SK-N-SH (cell line): ENCODE results near the gene RYR3. TPM values are rescaled to one million over a fixed set of nuclear protein-coding genes. Genes with fewer than 3 reads are reported as not detected.

Experiments used
- CTCF ChIA-PET: fragments of 300-600, 350-600 bp; formaldehyde crosslinking; extraction: SDS; loops from one replicate; lab custom pipeline; 2021; lab: Yijun Ruan, JAX
- POLR2A ChIA-PET: fragments of 350-600 bp; sonication (Branson Sonifier 250); formaldehyde crosslinking; extraction: SDS; loops from one replicate; lab custom pipeline; 2020; ENCODE audit warnings: antibody characterized with exemption, inconsistent platforms; lab: Yijun Ruan, JAX
- DNase-seq: peaks from one replicate; pipeline ENCODE4 v3.0.0; 2012
- H2AFZ ChIP-seq: fragments of 200-600 bp; sonication (generic); 2 replicates; pipeline ENCODE4 v1.8.1; 2016; ENCODE audit warnings: antibody characterized with exemption, mild to moderate bottlenecking, low read depth
- H3F3A ChIP-seq: fragments of 200-600 bp; sonication (generic); replicated peaks from 2 replicates; pipeline ENCODE3; 2016; ENCODE audit warnings: antibody characterized with exemption, mild to moderate bottlenecking; ENCODE audit not compliant: insufficient read depth
- H3K27ac ChIP-seq, 2 experiments: fragments of 200-500 bp in 1 of 2; fragments of 200-600 bp in 1 of 2; sonication (Bioruptor generic) in 1 of 2; sonication (generic), shearing (Covaris generic) in 1 of 2; 2 replicates each; pipeline versions ENCODE4 v1.5.1 to v1.6.1; 2014 to 2016; ENCODE audit warnings: low read depth in 2 of 2, inconsistent platforms in 1 of 2, low read length in 1 of 2, mild to moderate bottlenecking in 1 of 2, mixed read lengths in 1 of 2
- H3K27me3 ChIP-seq: fragments of 200-600 bp; sonication (generic), shearing (Covaris generic); 2 replicates; pipeline ENCODE4 v1.6.1; 2016; ENCODE audit warnings: mixed run types; ENCODE audit not compliant: insufficient read depth
- H3K36me3 ChIP-seq, 2 experiments: fragments of 200-500 bp in 1 of 2; fragments of 200-600 bp in 1 of 2; sonication (Bioruptor generic) in 1 of 2; sonication (generic) in 1 of 2; replicated peaks in 1 of 2; 2 replicates each; pipeline versions ENCODE3 to v1.5.1; 2014 to 2016; ENCODE audit warnings: low read length in 1 of 2, mild to moderate bottlenecking in 1 of 2; ENCODE audit not compliant: insufficient read depth in 2 of 2, control insufficient read depth in 1 of 2
- H3K4me1 ChIP-seq, 2 experiments: fragments of 200-500 bp in 1 of 2; fragments of 200-600 bp in 1 of 2; sonication (Bioruptor generic) in 1 of 2; sonication (generic), shearing (Covaris generic) in 1 of 2; 2 replicates each; pipeline versions ENCODE4 v1.5.1 to v1.6.1; 2014 to 2016; ENCODE audit warnings: low read depth in 1 of 2, low read length in 1 of 2, mixed run types in 1 of 2; ENCODE audit not compliant: insufficient read depth in 2 of 2, control insufficient read depth in 1 of 2
- H3K4me2 ChIP-seq: fragments of 200-600 bp; sonication (generic), shearing (Covaris generic); 2 replicates; pipeline ENCODE4 v1.6.1; 2017; ENCODE audit warnings: mixed run types
- H3K4me3 ChIP-seq, 2 experiments: fragments of 200-500 bp in 1 of 2; fragments of 200-600 bp in 1 of 2; sonication (Bioruptor generic) in 1 of 2; sonication (generic), shearing (Covaris generic) in 1 of 2; 2 replicates each; pipeline versions ENCODE4 v1.5.1 to v1.8.1; 2014 to 2016; ENCODE audit warnings: low read depth in 2 of 2, inconsistent platforms in 1 of 2, low read length in 1 of 2, mild to moderate bottlenecking in 1 of 2, mixed read lengths in 1 of 2, moderate library complexity in 1 of 2
- H3K79me2 ChIP-seq: fragments of 200-600 bp; sonication (generic); 2 replicates; pipeline ENCODE4 v1.8.1; 2017; ENCODE audit warnings: mild to moderate bottlenecking; ENCODE audit not compliant: insufficient read depth
- H3K9ac ChIP-seq: fragments of 200-600 bp; sonication (generic); 2 replicates; pipeline ENCODE4 v1.6.1; 2017; ENCODE audit warnings: mixed run types
- H3K9me2 ChIP-seq: fragments of 200-600 bp; sonication (generic); 2 replicates; pipeline ENCODE4 v1.6.1; 2017; ENCODE audit warnings: mixed run types
- H3K9me3 ChIP-seq: fragments of 200-600 bp; sonication (generic); 2 replicates; pipeline ENCODE4 v1.6.1; 2017; ENCODE audit warnings: mixed run types, mild to moderate bottlenecking, moderate library complexity
- H4K20me1 ChIP-seq: fragments of 200-600 bp; sonication (generic); 2 replicates; pipeline ENCODE4 v1.6.1; 2017; ENCODE audit warnings: mild to moderate bottlenecking, mixed run types; ENCODE audit not compliant: insufficient read depth
- FOSL2 ChIP-seq: IDR thresholded peaks from 2 replicates; pipeline ENCODE4 v1.4.0; 2012; ENCODE audit warnings: low read depth, mild to moderate bottlenecking, moderate library complexity, borderline replicate concordance
- FOXM1 ChIP-seq: IDR thresholded peaks from 2 replicates; pipeline ENCODE4 v1.4.0; 2012; ENCODE audit warnings: low read depth, mild to moderate bottlenecking
- GABPA ChIP-seq: IDR thresholded peaks from 2 replicates; pipeline ENCODE4 v1.4.0; 2012; ENCODE audit warnings: low read depth, mild to moderate bottlenecking
- JUND ChIP-seq: IDR thresholded peaks from 2 replicates; pipeline ENCODE4 v1.4.0; 2012
- NRF1 ChIP-seq: IDR thresholded peaks from 2 replicates; pipeline ENCODE4 v1.6.1; 2012; ENCODE audit warnings: low read depth, mild to moderate bottlenecking, low read length
- RCOR1 ChIP-seq: fragments of 150-350 bp; IDR thresholded peaks from 2 replicates; pipeline ENCODE4 v1.6.1; 2017; ENCODE audit warnings: antibody characterized with exemption, low read length
- SMC3 ChIP-seq: IDR thresholded peaks from 2 replicates; pipeline ENCODE4 v1.6.1; 2012; ENCODE audit warnings: low read depth, low read length, improper control_type of control experiment
- TCF12 ChIP-seq: IDR thresholded peaks from 2 replicates; pipeline ENCODE4 v1.4.0; 2012
- USF2 ChIP-seq: fragments of 150-350 bp; IDR thresholded peaks from 2 replicates; pipeline ENCODE4 v1.6.1; 2017; ENCODE audit warnings: antibody characterized with exemption, low read length, low read depth, borderline replicate concordance
- WGBS: methylation state at CpG from one replicate; pipeline ENCODE4 v1.1.6; 2017; ENCODE audit warnings: low lambda C conversion rate; 5-methylcytosine and 5-hydroxymethylcytosine counted together
- polyA plus RNA-seq, 3 experiments: library from polyadenylated mRNA; depleted of rRNA; stranded (reverse); fragments of >200 nt; gene quantifications; 2 replicates each; pipeline ENCODE4 v1.2.3, GENCODE V29; 2012
- TF ChIP-seq, protein P1 (sequence below): fragments of 150-350 bp; IDR thresholded peaks from 2 replicates; pipeline ENCODE4 v1.6.1; 2016; ENCODE audit warnings: mild to moderate bottlenecking, low read depth, low read length
- TF ChIP-seq, protein P2 (sequence below): IDR thresholded peaks from 2 replicates; pipeline ENCODE4 v1.4.0; 2012; ENCODE audit warnings: low read depth, borderline replicate concordance

Gene RYR3
- polyA plus RNA-seq, 1 of the 3 experiments (the other 2 are of a cell fraction) = 0.02 TPM

DNA sequence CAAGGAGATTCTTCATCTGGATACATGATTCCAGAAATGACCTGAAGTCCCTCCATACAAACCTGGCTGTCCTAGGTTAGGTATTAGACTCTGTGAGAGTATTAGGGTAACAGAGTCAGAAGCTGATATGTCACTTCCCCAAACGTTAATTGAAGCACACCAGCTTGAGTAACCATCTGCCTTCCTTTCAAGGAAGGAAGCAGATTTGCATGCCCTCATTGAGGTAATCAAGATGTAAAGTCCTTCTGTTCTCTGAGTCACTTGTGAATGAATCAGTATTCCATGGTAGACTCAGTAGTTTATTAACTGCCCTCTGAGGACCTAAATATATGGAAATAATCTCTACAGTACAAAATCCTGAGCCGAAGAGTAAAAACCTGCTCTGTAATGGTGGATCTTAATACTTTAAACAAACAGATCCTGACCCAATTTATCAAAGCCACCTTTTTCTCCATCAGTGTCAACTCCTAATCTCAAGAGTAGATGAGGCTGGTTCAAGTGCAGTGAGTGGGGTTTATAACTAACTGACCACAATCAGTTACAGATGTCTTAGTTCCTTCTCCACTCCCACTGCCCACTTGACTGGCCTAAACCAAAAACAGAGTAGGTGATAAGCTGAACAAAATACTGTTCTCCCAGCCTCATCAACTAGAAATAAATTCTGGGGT lies 411.4 kb downstream of the RYR3 start:
- TF ChIP-seq NRF1 (no peak), TCF12 (peak; percentile 60; the same call in 1 of the 2 replicates), RCOR1 (no peak), JUND (peak; percentile 30; the same call in 1 of the 2 replicates), FOSL2 (peak; percentile 56; the same call in 1 of the 2 replicates)
- Histone ChIP-seq H3K36me3 (no peaks in the 10 kb centered on the region), H3K27me3 (no peaks in the 10 kb centered on the region), H3K27ac (peak overlapping the region in 1 of 2 experiments; percentile 89; a peak in 2 of 4 replicates), H3K9ac (no peak overlapping the region), H3K4me2 (peak overlapping the region; percentile 24; the same call in 1 of the 2 replicates), H3K9me2 (no peaks in the 10 kb centered on the region), H2AFZ (no peak overlapping the region; the same call in 1 of the 2 replicates), H4K20me1 (no peaks in the 10 kb centered on the region), H3K9me3 (no peaks in the 10 kb centered on the region), H3K4me1 (peaks cover 0 to 13% of the 10 kb centered on the region in 2 experiments; a peak in 1 of 4 replicates), H3K79me2 (no peaks in the 10 kb centered on the region), H3K4me3 (no peak overlapping the region), H3F3A (peaks cover 10% of the 10 kb centered on the region)
- 43% methylated on average over 2 of the region's 2 CpGs for WGBS
- ChIA-PET CTCF (interaction anchor here (0.9 to 12.4 kb wide), 3 partner anchors 14 to 30 kb away, joined by 3 to 131 read pairs (median 4); no protein-coding TSS in a partner anchor), POLR2A (no interaction called here)
- DNase-seq = no peak

DNA sequence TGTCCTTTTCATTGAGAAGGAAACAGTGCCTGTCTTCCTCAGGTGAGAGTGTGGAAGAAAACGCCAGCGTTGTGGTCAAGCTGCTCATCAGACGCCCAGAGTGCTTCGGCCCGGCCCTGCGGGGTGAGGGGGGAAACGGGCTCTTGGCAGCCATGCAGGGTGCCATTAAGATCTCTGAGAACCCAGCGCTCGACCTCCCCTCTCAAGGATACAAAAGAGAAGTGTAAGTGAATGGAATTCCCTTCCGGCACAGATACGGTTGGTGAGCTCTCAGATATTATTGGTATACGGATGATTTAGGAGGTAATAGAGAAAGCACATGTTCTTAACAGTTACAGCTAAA lies 411.9 kb downstream of the RYR3 start:
- no peaks in the 10 kb centered on the region for H3K9me3 ChIP-seq
- H2AFZ ChIP-seq = no peak overlapping the region
- H3K36me3 ChIP-seq = no peaks in the 10 kb centered on the region
- peaks cover 10% of the 10 kb centered on the region for H3F3A ChIP-seq
- H3K4me3 ChIP-seq = no peak overlapping the region
- no peaks in the 10 kb centered on the region for H3K79me2 ChIP-seq
- no peaks in the 10 kb centered on the region for H3K27me3 ChIP-seq
- no peak for DNase-seq
- H3K9me2 ChIP-seq = no peaks in the 10 kb centered on the region
- H3K9ac ChIP-seq = no peak overlapping the region
- POLR2A ChIA-PET = no interaction called here
- H3K4me2 ChIP-seq = peak overlapping the region; percentile 24; the same call in 1 of the 2 replicates
- TF ChIP-seq FOXM1 = no peak
- TF ChIP-seq, protein P1, sequence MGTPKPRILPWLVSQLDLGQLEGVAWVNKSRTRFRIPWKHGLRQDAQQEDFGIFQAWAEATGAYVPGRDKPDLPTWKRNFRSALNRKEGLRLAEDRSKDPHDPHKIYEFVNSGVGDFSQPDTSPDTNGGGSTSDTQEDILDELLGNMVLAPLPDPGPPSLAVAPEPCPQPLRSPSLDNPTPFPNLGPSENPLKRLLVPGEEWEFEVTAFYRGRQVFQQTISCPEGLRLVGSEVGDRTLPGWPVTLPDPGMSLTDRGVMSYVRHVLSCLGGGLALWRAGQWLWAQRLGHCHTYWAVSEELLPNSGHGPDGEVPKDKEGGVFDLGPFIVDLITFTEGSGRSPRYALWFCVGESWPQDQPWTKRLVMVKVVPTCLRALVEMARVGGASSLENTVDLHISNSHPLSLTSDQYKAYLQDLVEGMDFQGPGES = no peak
- TF ChIP-seq, protein P2, sequence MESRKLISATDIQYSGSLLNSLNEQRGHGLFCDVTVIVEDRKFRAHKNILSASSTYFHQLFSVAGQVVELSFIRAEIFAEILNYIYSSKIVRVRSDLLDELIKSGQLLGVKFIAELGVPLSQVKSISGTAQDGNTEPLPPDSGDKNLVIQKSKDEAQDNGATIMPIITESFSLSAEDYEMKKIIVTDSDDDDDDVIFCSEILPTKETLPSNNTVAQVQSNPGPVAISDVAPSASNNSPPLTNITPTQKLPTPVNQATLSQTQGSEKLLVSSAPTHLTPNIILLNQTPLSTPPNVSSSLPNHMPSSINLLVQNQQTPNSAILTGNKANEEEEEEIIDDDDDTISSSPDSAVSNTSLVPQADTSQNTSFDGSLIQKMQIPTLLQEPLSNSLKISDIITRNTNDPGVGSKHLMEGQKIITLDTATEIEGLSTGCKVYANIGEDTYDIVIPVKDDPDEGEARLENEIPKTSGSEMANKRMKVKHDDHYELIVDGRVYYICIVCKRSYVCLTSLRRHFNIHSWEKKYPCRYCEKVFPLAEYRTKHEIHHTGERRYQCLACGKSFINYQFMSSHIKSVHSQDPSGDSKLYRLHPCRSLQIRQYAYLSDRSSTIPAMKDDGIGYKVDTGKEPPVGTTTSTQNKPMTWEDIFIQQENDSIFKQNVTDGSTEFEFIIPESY = no peak
- no peak for TF ChIP-seq GABPA
- TF ChIP-seq TCF12 = no peak
- TF ChIP-seq USF2 = no peak
- TF ChIP-seq SMC3 = no peak
- TF ChIP-seq, all 33 proteins: peak for 0
- Histone ChIP-seq H3K27ac (peak overlapping the region in 1 of 2 experiments; percentile 89; a peak in 2 of 4 replicates), H3K4me1 (peaks cover 0 to 13% of the 10 kb centered on the region in 2 experiments; a peak in 1 of 4 replicates), H4K20me1 (no peaks in the 10 kb centered on the region)
- WGBS = 97% methylated on average over 12 of the region's 12 CpGs
- CTCF ChIA-PET = interaction anchor here (1.1 to 12.4 kb wide), 2 partner anchors 14 to 430 kb away, joined by 3 to 131 read pairs; no protein-coding TSS in a partner anchor
